HG03103 (cell line): ENCODE data around the gene ARTN.
A peak's percentile ranks its signal among the peaks of the same experiment; 100 is the strongest.

ENCODE experiments used
- ATAC-seq: cut with Tn5 transposase; IDR thresholded peaks from one replicate; pipeline ENCODE4 v1.9.1; 2021; ENCODE audit warnings: low read depth; ENCODE audit not compliant: unreplicated experiment

The ARTN gene

DNA sequence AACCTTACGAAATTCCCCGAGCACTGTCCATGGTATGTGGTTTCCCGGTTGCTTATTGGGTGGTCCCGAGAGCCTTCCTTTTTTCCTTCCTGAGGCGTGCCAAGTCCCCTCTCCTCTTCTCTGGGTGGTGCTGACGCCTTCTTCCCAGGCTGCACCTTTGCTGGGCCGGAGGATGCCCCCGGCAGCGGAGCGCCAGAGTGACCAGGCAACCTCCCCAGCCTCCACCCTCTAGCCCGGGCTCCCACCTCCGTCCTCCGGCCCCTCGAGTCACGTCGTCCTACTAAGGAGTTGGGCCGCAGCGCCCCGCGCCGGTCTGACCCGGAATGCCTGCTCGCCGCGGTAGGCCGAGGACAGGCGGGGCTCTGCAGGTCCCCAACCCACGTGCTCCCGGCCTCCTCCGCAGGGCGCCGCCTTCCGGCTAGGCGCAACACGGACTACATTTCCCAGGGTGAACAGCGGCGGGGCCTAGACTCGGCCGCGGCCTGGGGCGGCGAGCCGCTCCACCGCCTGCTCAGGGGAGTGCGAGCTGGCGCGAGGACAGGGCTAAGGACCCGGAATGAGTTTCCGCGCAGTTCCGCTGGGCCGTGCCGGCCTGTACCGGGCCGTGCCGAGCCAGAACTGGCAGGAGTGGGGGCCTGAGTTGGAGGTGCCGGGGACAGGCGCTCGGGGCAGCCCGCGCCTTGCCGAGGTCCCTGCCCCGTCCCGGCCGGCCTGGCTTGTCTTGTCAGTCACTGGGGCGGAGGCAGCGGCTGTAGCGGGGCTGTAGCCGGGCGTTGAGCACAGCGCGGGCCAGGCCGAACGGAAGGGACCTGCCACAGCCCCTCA, 12.8 kb downstream of the ARTN start, which contains the start of gene IPO13:
TSS of gene IPO13 (plus strand) at position 715 of the 825 bp plus-strand sequence. CDS start 651 bp downstream, outside the sequence.
- peak; percentile 86 for ATAC-seq

DNA sequence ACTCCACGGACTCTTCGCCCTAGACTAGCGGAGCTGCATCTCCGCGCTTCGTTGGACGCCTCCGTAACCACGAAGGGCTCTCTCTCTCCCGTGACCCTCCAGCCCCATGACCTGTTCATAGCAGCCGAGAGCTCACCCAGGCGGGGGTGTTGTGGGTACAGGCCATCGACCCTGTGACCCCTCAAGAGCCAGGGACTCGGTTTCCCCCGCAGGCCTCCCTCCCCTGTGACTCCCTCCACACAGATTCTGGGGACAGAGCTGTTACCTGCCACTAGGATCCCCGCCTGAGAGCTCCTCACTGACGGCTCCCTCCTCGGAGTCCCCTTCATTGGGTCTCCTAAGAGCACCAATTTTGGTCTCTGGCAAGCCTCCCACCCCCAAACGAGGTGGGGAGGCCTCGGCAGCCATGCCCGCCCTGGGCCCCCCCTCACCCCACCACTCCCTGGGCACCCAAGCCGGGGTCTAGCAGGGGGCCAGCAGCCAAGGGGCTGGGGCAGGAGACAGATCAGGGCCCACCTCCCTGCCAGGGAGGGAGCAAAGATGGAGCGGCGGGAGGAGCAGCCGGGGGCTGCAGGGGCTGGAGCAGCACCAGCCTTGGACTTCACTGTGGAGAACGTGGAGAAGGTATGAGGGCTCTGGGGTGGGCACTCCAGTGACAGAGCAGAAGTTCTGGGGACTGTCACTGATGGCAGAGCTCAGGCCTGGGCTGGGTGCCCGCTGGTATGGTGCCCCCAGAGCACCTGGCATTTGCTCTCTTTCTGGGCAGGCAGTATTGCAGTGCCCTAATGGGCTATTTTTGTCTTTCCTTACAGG, 13.7 kb downstream of the ARTN start:
- ATAC-seq = peak; percentile 6

DNA sequence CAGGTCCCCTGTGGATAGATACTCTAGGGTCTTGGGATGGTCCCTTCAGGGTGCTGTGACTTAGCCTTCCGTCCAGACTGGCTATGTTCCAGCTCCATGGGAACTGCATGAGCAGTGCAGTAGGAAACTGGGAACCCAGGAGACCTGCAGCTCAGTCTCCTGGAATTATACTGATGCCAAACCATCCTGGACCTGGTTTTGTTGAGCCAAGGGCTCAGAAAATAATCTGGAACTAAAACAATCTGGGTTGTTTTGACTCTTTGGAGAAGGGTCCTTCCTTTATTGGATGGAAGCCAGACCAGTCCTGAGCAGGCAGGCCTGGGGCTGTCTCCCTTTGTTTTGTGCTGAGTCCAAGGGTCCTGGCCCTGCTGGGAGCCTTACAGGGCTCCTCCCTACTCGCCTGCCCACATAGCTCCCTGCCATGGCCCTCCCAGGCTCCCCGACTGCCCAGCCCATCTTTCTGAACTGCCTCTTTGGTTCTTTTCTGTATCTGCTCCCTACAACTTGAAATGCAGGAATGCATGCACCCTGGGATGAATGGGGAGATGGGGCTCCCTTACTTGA, 14.4 kb downstream of the ARTN start:
- no peak for ATAC-seq

DNA sequence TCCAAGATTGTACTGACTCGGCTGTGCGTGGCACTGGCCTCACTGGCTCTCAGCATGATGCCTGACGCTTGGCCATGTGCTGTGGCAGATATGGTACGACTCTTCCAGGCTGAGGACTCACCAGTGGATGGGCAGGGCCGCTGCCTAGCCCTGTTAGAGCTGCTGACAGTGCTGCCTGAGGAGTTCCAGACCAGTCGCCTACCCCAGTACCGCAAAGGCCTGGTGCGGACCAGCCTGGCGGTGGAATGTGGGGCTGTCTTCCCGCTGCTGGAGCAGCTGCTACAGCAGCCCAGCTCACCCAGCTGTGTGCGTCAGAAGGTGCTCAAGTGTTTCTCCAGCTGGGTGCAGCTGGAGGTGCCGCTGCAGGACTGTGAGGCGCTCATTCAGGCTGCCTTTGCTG, 16.1 kb downstream of the ARTN start:
- ATAC-seq = no peak

DNA sequence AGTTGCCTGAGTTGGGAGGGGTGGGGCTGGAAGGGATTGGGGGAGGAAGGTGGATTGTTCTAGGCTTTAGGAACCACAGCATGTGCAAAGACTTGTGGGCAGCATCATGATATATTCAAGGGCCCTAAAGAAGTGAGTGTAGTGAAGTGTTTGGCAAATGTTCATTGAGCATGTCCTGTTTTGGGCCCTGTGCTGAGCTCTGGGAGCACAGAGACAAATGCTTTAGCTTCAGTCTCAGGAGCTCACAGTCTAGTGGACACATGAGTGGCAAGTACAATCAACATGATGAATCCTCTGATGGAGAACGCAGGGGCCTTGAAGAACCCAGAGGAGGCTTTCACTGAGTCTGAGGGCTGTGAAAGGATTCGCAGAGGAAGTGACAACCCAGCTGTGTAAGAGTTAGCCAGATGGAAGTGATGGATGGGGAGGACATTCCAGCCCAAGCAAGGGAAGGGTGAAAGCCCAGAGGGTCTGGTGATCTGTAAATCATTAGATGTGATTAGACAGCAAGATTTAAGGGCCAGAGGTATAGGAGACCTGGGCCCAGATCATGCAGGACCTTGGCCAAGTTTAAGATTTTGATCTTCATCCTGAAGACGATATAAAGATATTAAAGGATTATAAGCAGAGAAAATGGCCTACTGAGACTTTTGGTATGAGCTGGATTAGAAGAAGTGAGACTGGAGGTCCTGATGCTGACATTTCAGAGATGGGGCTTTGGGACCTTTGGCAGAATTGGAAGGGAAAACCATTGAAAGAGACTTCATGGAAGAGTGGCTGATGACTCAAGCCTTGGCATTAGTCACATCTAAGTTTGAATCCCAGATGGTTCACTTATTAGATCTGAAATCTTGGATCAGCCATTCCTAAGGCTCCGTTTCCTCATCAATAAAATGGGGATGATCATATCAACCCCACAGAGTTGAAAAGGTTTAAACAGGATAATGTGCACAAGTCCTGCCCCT, 17.7 kb downstream of the ARTN start:
- no peak for ATAC-seq

DNA sequence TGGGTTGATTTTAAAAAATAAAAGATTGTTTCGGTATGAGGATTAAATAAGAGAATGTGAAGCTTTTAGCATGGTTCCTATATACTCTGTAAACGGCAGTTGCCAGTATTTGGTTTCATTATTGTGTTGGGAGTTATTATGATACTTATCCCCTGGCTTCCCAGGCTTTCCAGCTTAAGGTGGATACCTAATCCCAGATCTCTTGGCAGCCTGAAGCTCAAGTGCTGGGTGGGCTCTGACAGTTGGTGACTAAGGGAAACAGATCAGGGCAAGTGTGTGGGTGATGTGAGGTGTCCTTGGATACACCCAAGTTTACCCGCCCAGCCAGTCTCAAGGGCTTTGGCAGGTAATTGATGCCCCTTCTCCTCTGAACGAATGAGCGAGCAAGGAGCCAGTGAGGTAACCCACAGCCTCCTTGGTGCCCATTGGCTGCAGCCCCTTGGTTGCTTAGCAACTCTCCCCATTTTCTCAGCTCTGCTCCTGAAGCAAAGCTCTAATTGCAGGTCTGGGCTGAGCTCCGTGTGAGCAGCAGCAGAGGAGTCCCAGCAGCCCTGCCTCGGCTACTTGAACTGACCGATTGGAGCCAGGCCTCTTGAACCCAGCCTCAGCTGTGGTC, 19.2 kb downstream of the ARTN start:
- ATAC-seq = no peak

DNA sequence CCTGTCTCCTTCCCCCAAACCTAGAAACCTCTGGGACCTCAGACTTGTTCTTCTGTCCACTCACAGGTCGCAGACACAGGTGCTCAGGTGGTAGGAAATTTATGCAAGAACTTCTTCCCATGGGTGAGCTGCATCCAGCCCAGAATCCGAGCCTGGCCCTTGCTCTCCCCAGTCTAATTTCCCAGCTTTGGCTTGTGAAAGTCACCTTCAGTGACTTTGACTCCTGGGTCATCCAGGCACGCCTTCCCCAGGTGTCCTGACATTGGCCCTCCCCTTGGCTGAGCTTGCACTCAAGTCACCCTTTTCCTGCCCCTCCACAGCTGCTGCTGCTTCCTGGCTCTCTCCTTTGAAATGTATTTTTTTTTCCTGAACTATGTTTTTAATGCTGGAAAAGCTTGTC, 19.8 kb downstream of the ARTN start:
- ATAC-seq = no peak

DNA sequence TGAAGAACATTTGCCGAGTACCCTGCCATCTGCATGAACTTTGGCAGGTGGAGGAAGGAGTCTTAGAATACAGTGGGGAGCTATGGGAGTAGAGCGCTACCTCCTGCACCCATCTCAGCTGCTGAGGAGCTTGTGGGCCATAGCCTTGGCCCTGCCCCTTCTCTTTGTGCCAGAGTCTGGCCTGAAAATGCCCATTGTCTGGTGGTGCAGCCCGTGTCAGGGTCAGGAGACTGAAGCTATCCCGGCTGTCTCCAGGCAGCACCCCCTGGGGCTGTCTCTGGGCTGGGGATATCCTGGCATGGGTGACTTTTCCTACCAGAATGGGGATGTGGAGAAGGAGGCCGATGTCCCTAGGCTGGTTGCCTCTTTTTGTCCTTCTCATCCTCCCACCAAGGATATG, 20.4 kb downstream of the ARTN start:
- no peak for ATAC-seq

DNA sequence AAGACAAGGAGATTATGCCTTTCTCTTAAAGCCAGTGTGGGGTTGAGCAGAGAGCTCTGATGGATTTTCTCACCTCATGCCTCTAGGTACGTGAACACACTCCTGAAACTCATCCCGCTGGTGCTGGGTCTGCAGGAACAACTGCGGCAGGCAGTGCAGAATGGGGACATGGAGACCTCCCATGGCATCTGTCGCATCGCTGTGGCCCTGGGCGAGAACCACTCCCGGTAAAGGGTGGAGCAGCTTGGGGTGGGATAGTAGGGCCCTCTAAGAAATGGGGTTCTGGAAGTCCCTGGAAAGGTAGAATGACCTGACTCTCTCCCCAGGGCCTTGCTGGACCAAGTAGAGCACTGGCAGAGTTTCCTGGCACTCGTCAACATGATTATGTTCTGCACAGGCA, 22.6 kb downstream of the ARTN start:
- no peak for ATAC-seq

DNA sequence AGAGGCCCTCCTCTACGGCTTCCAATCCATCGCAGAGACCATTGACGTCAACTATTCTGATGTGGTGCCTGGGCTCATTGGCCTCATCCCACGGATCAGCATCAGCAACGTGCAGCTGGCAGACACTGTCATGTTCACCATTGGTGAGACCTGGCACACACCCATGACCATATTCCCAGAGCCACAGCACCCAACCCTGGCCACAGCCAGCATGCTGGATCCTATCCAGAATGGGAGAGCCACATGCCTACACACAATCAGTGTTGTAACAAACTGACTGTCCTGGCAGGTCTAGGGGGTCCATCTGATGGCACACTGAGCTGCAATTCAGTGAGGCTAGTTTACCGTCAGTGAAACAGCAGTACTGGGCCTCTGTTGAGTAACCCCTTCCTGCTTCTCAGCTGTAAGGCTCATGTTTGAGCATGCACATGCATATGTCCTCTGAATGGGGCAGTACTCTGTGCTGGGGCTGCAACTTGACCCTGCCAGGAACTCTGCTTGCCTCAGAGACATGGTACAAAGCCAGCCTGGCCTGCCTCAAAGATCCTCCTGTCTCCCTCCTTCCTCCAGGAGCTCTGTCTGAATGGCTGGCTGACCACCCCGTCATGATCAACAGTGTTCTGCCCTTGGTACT, 23.9 kb downstream of the ARTN start:
- no peak for ATAC-seq

DNA sequence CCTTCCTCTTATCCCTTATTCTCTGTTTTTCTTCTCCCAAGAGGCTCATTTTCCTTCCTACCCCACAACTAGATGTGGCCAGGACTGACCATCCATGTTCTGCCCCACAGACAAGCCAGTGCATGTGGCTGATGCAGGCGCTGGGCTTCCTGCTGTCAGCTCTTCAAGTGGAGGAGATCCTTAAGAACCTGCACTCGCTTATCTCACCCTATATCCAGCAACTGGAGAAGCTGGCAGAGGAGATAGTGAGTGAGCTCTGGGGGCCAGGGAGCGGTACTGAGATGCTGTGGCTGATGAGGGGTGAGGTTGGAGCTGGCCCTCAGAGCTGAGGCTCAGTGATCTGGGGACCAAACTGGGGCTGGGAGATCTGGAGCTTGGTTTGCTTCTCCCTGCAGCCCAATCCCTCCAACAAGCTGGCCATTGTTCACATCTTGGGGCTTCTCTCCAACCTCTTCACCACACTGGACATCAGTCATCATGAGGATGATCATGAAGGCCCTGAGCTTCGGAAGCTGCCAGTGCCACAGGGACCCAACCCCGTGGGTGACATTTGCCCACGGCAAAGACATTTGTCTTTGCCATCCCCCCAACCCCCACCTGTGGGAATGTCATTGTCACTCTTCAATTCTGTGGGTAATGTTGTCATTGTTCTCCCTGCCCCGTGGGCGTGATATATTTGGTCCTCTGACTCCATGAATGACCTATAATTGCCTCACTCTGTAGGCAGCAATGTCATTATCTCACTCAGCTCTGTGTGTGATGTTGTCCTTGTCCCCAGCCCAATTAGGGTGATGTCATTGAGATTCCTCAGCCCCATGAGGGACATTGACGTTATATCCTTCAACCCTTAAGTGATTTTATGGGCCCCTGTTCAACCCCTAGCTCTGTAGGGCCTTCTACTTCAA, 25.0 kb downstream of the ARTN start:
- no peak for ATAC-seq

DNA sequence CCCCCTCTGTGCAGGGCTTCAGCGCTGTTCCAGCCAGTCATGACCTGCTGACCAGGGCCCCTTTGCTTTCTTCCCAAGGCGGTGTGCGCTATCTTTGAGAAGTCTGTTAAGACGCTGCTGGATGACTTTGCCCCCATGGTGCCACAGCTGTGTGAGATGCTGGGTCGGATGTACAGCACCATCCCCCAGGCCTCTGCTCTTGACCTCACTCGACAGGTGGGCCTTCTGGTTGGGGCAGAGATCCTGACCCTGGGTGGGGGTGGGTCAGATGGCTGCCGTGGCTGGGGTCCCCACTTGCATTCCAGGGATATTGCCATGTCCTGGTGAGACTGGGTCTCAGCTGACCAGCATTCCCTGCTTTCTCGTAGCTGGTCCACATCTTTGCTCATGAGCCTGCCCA, 27.2 kb downstream of the ARTN start:
- ATAC-seq = no peak

DNA sequence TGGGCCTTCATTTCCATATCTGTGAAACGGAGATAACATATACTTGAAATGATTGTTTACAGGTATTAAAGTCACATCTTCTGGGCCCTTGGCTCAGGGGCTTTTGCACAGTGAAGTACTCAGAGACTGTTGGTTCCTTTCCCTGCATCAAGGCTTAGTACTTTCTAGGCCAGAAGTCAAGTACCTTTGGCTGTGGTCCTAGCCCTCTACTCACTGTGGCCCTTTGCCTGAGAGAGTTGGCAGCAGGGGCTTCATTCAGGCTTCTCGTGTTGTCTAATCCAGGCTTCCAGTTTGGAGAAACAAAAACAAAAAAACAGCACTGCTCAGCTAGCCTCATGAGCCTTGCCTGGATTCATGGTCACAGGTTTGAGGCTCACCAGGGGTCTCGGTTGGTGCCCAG, 28.1 kb downstream of the ARTN start:
- ATAC-seq = no peak

DNA sequence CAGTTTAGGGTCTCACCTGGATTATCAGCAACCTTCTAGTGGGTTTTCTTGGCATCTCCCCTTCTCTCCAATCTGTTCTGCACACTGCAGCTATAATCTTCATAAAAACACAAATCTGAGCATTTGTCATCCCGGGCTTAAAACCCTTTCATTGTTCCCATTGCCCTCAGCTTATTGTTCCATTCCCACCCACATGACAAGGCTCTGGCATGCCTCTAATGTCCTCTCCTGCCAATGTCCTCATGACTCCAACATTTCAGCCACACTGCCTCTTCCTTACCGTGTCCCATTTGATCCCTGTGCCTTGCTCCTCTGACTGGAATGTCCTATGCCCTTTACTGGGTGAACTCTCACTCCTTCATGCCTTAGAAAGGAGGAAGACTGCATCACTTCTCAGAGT, 28.7 kb downstream of the ARTN start:
- no peak for ATAC-seq

DNA sequence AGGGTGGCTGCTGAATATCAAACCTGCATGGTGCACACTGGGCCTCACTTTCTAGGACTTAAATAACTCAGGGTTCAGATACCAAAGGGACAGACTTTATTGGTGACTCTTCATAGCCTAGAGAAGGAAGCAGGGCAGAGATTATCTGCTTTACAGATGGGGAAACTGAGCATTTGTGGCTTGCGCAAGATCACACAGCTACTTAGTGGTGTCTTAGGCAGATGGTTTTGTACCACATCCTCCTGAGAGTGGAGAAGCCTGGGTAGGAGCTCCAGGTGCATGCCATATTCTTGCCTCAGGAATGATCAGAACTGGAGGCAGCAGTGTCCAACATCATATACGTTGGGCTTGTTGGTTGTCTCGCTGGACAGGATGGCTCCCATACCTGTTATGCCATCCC, 29.4 kb downstream of the ARTN start:
- ATAC-seq = no peak

DNA sequence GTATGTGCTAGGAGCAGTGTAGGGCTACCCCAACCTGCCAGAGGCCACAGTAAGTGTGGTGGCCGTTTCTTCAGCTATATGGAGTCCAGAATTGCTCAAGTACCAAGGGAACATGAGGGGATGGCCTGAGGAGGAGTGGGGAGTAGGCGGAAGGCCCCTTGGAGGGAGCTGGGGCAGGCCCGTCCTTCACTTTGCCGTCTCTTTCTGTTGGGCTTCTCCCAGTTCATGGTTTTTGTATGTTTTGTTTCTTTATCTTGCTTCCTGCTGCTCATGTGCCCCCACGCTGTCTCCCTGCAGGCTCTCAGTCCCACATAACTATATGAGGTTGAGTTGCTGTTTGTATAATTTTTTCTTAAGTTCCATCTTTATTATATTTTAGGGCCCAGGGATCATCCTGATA, 30.3 kb downstream of the ARTN start:
- no peak for ATAC-seq

DNA sequence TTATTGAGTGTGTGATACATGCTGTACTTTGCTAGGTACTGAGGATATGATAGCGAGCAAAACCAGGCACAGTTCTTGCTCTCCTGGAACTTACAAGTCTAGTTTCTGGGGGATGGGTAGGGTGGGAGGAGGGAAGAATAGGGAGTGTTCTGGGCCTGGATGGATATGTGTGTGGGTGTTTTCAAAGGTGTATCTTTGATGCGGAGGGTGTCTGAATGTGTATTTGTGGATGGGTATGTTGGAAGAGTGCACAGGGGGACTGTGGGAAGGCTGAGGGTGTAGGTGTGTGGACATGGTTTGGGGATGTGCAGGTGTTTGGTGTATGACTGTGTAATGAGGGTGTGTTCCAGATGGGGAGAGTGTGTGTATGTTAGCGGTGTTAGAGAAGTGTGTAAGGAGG, 31.7 kb downstream of the ARTN start:
- no peak for ATAC-seq

DNA sequence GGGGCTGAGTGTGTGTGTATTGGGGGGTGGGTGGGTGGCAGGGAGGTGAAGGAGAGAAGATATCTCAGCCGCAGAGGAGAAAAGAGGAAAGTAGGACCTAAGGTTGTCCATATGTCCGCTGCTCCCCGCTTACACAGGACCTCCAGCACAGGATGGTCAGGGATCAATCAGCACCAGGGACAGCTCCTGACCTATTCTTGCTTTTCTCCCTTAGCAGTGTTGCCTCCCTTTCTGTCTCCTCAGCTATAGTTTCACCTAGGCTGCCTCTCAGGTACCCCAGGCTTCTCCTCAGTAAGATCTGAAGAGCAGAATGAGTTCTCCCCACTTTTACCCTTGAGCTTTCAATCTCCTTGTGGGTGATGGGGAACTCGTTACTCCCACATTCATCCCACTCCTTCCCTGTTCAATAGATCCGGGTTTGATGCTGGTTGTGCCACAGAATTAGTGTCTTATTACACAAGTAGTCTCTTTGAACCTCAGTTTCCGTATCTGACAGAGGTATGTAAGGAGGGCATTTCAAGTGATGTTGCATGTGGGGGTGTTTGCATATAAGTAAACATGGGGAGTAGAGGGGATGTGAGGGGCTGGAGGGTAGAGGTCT, 34.8 kb downstream of the ARTN start:
- no peak for ATAC-seq
